Activated T-cell treated with anti-CD3 and anti-CD28 coated beads for 4 hours (primary cell): ENCODE data around the gene RIPK3.
"Not testable (repeated sequence)": the region's sequence is repeated elsewhere in the genome, so short reads cannot be mapped to it uniquely, and the experiment has no call there.

Experiments used
- DNase-seq: peaks from one replicate; pipeline ENCODE4 v3.0.0-alpha.2; 2020

The RIPK3 gene

DNA sequence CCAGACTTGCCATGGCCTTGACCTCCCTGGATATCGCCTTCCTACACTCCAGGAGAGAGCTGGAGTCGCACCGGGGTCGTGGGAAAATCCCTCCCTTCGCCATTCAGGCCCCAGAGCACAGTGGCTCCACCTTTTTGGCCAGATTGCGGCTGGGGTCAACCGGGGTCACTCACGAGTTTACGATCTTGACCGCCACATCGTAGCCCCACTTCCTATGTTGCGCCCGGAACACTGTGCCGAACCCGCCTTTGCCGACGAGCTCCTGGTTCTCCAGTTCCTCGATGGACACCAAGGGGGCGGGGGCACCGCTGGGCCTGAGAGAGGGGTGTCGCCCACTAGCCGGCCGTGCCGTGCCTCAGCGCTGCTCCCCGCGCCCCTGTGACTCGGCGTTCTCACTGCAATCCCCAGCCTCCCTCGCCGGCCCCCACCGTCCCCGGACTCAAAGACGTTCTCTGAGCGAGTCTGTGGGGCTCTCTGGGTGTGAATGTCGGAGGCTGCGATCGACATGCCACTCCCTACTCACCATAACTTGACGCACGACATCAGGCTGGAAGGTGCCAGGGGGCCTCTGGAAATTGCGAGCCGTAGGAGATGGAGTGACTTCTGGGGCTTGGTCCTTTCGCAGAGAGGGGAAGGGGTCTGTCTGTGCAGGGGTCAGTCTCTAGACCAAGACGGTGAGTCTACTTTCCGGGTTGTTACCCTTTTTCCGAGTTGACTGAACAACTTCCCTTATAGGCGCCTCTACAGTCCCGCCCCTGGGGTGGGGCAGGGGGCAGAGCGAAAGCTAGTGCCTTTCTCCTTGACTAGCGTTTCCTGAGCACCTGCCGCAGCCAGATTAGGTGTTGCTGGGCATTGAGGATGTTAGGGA is at the start of gene RIPK3:
Gene RIPK3 (minus strand): TSS at position 708 of the 868 bp plus-strand sequence. CDS start 165 bp downstream, at position 543.
- DNase-seq = peak; percentile 64

- no peak for DNase-seq
These were observed 49.5 kb upstream of the RIPK3 start for GRCh38 chr14:24389226-24389848.

- no peak for DNase-seq
These were observed 48.8 kb upstream of the RIPK3 start for GRCh38 chr14:24388474-24389179.

DNA sequence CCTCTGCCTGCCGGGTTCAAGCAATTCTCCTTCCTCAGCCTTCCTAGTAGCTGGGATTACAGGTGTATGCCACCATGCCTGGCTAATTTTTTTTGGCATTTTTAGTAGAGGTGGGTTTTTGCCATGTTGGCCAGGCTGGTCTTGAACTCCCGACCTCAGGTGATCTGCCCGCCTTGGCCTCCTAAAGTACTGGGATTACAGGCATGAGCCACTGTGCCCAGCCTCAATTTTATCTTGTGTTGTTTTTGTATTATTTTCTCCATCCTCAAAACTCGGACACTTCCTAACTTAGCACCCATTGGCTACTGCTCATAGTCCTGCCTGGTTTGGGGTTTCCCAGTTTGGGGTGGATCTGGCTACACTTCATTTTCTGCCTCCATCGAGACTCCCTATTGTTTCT is 47.8 kb upstream of the RIPK3 start:
- DNase-seq = not testable (repeated sequence)

DNA sequence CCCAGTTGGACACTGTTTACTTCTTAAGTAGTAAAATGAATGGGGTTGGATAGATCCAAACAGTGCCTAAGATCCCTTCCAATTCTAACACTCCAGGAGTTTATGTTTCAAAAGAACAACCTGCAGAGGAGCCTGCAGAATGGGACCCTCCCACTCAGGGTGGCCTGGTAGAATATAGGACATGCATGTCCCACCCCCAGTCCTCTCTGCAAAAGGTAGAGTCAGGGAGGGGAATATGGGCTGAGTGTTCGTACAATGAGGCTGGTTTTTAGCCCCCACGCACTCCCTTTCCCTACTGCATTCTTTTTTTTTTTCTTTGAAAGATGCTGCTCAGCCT is 47.2 kb upstream of the RIPK3 start:
- no peak for DNase-seq

GRCh38 chr14:24385524-24385923 is 45.7 kb upstream of the RIPK3 start:
- DNase-seq = no peak

DNA sequence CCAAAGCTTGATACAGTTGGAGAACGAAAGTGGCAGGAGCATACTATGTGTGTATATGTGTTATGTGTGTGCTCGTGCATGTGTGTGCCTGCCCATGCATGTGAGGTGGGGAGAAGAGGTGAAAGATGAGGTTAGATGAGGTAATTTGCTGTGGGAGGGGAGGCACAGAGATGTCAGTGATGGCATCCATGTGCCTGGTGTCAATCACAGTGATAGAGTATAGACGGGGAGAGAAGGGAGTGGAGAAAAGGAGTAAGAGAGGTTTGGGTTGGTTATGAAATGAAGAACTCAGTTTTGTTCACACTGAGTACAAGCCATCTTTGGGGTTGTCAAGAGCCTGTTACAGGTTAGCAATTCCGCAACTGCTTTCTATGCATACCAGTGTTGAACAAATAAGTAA is 44.4 kb upstream of the RIPK3 start:
- no peak for DNase-seq

GRCh38 chr14:24382064-24382371 is 42.2 kb upstream of the RIPK3 start:
- DNase-seq = no peak

- no peak for DNase-seq
These were observed 41.7 kb upstream of the RIPK3 start for GRCh38 chr14:24381363-24382063.

DNA sequence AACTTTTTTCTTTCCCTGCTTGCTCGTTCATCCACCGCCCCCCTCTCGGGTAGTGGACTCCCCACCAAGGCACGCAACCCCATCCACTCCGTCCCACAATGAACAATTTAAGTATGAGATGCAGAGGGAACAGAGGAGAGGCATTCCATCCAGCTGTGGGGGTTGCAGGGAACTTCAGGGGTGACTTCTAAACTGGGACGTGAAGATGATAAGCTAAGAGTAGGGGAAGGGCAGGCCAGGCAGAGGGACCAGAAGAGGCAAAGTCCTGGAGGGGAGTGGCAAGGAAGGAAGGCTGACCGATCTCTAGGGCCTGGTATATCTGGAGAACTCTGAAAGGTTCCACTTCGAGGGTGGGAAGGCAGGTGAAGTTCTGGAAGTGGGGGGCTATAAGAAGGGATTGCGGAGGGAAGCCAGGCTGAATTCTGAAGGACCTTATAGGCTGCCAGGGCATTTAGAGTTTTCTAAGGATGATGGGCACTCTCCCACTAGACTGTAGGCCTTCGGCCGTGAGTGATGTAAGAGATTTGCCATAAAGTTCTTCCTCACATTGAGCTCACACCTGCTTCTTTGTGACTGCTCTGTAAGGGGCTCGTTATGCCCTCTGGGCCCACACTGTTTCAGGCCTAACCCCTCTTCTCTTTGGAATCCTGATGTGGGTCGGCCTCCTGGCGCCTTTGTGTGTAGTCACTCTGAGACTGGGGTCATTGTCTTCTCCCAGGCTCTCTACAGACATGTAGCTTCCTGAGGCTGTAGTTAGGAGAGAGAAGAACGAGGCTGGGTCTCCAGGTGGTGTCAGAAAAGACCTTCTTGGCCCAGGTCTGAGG is 40.3 kb upstream of the RIPK3 start:
- no peak for DNase-seq

- no peak for DNase-seq
These were observed 39.5 kb upstream of the RIPK3 start for GRCh38 chr14:24378981-24379906.

DNA sequence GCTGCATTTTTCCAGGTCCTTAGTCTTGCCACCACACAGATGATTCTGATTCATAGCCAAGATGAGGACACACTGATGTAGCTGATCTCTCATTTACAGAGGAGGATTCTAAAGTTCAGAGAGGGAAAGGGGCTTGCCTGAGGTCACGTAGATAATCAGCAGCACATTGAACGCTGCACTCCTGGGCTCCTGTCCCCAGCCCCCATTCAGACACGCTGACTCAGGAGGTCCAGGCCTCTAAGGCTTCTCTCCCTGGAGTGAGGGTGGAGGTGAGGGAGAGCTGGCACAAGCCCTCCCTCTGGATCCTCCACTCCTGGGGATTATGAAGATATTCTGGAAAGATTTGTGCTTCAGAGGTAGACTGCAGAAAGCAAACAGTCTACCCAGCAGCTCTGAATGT is 38.5 kb upstream of the RIPK3 start:
- no peak for DNase-seq

DNA sequence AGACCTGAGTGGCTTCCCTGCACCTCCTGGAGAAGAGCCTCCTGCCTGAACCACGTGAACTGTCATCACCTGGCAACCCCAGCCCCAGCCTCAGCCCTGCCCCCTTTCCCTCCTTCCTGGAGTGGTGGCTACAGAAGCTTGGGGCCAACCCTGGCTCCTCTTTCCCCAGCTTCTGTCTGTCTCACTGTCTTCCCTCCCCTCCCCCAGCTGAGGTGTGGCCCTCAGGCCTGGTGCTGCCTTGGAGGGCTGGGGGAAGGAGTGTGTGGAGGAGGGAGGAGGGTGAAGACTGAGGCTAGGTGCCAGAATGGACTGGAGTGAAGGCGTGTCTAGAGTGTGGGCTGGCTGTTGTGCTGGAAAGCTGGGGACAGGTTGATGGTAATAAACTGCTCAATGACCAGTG is 37.9 kb upstream of the RIPK3 start:
- no peak for DNase-seq

GRCh38 chr14:24377126-24377525 is 37.3 kb upstream of the RIPK3 start:
- DNase-seq = no peak

GRCh38 chr14:24376448-24377070 is 36.8 kb upstream of the RIPK3 start:
- no peak for DNase-seq

- no peak for DNase-seq
These were observed 33.1 kb upstream of the RIPK3 start for GRCh38 chr14:24372701-24373416.

DNA sequence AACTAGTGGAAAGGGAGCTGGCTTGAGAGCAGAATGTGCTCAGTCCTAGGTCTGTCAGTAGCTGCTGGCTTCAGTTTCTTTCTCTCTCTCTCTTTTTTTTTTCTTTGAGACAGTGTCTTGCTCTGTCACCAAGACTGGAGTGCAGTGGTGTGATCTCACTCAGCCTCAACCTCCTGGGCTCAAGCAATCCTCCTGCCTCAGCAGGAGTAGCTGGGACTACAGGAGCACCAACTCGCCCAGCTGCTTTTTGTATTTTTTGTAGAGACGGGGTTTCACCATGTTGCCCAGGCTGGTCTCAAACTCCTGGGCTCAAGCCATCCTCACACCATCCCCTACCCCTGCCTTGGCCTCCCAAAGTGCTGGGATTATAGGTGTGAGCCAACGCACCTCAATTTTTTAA is 31.8 kb upstream of the RIPK3 start:
- DNase-seq = not testable (repeated sequence)

- no peak for DNase-seq
These were observed 31.0 kb upstream of the RIPK3 start for GRCh38 chr14:24370748-24371147.

DNA sequence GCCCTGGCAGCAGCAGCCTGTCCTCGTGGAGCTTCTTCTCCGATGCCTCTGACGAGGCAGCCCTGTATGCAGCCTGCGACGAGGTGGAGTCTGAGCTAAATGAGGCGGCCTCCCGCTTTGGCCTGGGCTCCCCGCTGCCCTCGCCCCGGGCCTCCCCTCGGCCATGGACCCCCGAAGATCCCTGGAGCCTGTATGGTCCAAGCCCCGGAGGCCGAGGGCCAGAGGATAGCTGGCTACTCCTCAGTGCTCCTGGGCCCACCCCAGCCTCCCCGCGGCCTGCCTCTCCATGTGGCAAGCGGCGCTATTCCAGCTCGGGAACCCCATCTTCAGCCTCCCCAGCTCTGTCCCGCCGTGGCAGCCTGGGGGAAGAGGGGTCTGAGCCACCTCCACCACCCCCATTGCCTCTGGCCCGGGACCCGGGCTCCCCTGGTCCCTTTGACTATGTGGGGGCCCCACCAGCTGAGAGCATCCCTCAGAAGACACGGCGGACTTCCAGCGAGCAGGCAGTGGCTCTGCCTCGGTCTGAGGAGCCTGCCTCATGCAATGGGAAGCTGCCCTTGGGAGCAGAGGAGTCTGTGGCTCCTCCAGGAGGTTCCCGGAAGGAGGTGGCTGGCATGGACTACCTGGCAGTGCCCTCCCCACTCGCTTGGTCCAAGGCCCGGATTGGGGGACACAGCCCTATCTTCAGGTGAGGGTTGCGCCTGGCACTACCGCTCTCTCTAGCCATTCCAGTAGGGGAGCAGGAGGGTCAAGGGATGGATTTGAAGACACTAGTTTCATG is 30.3 kb upstream of the RIPK3 start:
- no peak for DNase-seq
